NOMO-1 treated with DMSO at 0.1 percent for 48 hours (cell line): Measurements from ENCODE around the gene HOXD1.

ENCODE experiments used
- DNase-seq: peaks from one replicate; lab custom pipeline; 2025; ENCODE audit not compliant: unreplicated experiment; lab: John Stamatoyannopoulos, UW

Gene HOXD1

DNA sequence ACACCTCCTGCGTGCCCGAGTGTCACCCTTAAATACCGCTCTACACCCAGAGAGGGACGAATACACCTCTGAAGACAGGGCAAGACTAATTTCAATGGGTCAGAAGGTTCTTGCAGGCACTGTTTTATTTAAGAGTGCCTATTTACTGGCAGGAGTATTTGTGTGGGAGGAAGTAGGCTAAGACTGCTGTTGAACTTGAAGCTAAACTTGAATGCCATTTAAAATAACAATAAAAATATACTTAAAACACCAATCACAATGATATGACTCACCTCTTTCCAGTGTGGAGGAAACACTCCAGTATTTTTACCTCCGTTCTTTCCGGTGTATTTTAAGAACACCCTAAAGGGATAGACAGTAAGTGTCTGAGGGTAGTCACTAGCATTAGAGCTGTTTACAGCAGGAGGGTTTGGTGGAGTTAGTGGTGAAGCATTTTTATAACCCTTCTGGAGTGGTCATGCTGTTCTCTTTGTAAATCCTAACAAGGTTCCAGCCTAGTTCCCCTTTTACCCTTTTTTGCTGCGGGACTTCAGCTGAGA is 9.6 kb upstream of the HOXD1 start:
- DNase-seq: no peak

DNA sequence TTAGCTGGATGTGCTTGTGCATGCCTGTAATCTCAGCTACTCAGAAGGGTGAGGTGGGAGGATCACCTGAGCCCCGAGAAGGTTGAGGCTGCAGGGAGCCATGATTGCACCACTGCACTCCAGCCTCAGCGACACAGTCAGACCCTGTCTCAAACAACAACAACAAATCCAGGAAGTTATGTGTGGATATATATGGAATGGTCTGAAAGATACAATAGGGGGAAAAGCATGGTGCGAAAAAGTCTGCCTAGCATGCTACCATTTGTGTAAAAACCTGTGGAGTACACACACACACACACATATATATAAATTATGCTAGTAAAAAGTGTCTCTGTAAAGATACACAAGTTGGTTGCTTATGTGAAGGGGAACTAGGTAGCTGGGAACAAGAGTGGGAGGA is 6.9 kb upstream of the HOXD1 start:
- no peak for DNase-seq

DNA sequence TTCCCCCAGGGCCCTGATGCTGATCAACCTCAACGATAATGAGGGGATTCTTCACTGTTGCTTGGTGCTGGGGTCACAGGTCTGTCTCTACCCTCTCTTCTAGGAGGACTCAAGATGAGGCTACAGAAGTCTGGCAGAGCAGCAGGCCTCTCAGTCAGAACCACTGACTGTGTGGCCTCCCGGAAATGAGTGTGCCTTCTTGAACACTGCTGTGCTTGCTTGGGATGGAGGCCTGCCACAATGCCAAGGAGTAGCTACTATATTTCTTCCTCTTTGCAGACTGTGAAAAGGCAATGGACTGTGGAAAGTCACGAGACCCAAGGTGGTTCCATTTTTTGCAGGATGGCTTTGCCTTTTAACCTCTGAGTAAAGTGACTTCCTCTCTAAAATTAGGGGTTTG is 5.8 kb upstream of the HOXD1 start:
- DNase-seq: no peak

DNA sequence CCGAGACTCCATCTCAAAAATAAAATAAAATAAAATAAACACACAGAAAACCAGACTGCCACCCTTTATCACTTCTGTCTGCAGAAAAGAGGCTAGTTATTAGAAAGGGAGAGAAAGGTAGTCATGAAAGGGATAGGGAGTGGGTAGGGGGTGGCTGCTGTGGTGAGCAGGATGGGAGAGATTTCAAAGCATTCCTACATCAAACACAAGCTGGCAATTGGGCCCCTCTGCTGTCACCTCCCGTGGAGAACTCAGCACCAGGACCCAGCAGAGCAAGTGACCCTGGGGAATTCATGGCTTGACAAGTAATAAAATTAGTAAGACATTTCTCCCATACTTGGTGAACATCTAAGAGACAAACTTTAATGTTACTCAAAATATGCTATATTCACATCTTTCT is 3.7 kb upstream of the HOXD1 start:
- DNase-seq: no peak

DNA sequence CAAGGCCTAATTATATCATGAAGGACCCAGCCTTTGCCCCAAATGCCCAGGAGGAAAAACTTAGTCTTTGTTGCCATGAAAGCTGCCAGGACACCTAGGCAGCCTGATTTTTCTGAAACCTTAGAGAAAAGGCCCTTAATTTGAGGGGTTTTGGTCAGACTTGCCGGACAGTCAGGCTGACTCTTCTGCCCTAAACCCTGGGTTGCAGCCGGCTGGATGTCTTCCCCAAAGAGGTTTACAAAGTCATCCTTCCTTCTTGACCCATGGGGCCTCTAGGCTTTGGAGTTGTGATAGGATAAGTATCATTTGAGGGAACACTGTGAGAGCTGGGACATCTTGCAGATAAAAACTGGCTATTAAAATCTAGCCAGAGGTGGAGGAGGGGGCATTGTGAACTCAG is 2.4 kb upstream of the HOXD1 start:
- DNase-seq: no peak

DNA sequence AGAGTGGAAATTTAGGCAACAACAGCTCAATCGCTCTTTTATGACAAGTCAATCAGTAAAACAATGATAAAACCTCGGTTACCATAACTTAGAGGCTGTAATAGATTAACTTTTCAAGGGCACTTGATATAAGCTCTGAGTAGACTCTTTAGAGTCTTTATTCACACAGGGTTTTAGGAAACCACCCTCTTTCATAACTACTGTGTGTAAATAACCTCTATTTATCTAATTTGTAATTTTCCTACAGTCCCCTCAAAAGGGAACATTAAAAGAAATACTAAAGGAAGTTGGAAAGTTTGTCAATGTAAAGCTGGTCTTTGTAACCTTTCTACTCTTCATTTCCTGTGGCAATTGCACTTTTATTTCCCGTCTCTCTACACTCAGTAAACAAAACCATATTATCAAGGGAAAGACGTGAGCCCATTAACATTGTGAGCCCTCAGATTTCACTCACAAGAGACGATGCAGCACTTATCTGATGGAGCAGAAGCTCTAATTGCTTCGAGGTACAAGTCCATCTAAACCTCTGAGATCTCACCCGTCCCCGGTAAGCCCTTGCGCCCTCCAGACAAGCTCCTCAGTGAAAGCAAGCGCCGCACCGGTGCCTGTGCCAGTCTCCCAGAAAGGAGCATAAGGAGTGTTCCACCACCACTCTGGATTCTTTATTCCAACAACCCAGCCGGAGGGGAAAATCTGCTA is 1.1 kb upstream of the HOXD1 start:
- DNase-seq: no peak

DNA sequence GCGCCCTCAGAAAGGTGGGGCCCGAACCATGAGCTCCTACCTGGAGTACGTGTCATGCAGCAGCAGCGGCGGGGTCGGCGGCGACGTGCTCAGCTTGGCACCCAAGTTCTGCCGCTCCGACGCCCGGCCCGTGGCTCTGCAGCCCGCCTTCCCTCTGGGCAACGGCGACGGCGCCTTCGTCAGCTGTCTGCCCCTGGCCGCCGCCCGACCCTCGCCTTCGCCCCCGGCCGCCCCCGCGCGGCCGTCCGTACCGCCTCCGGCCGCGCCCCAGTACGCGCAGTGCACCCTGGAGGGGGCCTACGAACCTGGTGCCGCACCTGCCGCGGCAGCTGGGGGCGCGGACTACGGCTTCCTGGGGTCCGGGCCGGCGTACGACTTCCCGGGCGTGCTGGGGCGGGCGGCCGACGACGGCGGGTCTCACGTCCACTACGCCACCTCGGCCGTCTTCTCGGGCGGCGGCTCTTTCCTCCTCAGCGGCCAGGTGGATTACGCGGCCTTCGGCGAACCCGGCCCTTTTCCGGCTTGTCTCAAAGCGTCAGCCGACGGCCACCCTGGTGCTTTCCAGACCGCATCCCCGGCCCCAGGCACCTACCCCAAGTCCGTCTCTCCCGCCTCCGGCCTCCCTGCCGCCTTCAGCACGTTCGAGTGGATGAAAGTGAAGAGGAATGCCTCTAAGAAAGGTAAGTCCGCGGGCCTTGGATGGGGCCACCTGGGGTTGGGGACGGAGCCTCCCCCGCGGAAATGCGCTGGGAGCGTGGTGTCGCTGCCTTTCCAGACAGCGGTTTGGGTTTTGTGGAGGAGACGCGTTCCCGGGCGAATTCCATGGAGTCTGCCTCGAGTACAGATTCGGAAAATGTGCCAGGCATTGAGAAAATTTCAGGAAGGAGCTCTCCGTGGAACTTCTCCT is 559 bp downstream of the HOXD1 start:
- DNase-seq: no peak

DNA sequence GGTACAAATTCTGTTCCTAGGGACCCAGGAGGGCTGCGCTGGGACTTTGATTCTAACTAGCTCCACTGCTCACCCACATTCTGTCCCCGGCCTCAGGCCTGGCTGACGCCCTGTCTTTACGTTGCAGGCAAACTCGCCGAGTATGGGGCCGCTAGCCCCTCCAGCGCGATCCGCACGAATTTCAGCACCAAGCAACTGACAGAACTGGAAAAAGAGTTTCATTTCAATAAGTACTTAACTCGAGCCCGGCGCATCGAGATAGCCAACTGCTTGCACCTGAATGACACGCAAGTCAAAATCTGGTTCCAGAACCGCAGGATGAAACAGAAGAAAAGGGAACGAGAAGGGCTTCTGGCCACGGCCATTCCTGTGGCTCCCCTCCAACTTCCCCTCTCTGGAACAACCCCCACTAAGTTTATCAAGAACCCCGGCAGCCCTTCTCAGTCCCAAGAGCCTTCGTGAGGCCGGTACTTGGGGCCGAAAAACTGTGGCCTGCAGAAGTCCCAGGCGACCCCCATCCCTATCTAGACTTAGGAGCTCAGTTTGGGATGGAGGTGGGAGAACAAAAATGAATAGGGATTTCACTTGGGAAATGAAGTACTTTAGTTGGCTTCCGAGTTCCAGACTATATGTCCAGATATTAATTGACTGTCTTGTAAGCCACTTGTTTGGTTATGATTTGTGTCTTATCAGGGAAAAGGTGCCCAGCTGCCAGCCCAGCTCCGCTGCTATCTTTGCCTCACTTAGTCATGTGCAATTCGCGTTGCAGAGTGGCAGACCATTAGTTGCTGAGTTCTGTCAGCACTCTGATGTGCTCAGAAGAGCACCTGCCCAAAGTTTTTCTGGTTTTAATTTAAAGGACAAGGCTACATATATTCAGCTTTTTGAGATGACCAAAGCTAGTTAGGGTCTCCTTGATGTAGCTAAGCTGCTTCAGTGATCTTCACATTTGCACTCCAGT is 1.5 kb downstream of the HOXD1 start:
- DNase-seq: no peak

DNA sequence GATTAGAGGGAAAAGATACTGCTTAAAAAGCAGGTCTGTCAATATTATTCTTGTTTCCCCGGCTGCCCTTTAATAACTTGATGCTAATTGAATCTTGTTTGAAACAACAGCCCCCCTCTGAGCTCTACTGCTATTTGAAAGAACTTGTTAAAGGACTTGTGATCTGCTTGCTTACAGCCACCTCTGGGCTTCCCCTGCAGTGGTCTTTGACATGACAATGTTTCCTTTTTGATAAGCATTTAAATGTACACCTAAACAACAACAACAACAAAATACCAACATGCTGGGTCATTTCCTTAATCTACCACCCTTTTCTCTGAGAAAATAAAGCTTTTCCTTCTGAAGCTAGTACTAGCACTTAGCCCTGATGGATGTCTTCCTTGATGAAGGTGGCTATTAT is 3.9 kb downstream of the HOXD1 start:
- no peak for DNase-seq

DNA sequence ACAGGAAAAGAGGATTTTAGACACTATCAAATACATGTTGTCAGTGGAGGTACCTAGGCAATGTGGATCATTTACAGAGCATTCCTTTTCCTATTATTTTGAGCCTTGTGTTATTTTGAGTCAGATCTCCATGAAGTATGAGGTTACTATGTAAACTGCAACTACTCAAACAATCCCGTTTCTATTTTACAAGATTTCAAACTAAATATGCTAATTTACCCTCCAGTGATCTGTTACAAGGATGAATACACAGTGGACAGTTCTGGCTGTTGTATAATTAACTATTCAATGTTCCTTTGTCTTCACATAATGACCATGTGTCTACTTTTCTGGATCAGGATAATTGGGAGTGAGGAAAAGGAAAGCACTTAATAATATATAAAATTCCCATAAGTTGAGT is 4.6 kb downstream of the HOXD1 start:
- no peak for DNase-seq

DNA sequence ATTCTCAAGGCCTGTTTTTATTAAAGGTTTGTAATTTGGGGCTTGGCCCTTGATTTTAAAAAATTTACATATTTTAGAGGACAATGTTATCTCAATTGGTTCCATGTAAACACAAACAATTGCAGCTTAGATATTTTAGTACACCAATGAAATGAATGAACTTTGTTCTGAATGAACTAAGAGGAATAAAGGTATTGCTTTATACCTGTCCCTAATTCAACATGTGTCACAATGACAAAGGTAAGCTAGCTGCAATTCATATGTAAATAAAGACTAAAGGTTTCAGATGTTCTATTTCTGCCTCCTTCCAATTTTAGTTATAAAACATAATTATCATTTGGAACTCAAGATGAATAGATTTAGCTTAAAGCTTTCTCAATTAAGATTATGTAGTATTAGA is 11.4 kb downstream of the HOXD1 start:
- DNase-seq: no peak

DNA sequence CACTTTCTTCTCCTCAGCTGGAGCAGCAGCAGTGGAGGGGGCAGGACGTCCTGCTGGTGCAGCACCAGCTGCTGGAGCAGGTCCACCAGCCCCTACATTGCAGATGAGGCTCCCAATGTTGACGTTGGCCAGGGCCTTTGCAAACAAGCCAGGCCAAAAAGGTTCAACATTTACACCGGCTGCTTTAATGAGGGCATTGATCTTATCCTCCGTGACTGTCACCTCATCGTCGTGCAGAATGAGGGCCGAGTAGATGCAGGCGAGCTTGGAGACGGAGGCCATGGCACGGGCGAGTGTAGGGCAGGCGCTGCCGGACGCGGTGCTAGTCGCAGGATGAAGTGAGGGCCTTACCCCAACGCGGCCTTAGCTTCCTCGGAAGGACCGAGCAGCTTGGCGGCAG is 12.5 kb downstream of the HOXD1 start:
- no peak for DNase-seq

DNA sequence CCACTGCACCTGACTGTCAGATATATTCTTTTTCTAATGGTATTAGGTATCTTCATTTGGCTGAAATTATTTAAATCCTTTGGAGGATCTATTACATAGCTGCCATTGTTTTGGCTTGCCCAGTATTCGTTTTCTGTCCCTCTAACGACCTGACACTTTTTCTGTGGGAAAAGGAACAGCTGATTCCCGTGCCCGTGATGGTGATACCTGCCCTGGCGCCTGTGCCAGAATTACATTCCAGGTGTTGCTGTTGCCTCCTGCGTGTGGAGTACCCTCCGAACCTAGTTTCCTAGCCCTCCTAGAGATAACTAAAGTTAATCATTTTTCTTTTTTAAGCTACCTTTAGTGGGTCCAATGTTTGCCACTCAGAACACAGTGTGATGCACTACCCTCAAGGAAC is 14.0 kb downstream of the HOXD1 start:
- DNase-seq: no peak

DNA sequence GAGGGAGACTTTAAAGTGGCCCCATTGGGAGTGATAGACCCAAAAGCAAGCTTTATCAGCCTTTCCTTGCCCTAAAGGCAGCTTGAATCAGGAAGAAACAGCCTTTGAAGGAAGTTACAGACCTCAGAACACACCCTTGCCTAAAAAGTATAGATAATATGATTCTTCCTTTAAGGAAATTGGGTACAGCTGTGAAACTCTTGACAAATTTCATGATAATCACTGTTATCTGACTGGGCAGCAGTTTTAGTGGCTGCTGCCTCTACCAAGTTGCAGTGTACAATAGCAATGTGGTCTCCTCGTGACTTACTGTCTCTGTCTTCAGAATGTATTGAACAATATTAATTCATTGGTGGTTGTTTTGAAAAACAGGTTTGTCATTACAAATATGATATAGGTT is 16.7 kb downstream of the HOXD1 start:
- no peak for DNase-seq

DNA sequence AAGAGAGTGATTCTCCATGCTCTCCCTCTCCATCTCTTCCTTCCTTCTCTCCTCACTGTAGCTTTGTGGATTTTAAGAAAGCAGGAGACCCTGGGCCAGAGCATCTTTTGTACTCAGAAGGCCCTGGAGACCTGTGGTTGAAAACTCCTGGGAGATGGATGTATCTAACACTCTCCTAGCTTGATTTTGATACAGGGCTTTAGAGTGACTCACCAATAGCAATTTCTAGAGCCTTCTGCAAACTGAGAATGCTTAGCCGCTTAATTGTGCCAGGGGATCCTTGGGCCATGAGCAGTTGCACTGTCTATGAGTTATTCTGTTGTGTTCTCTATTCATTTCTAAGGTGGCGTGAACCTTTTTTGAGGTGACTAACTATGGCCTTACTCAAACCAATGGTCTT is 17.7 kb downstream of the HOXD1 start:
- DNase-seq: no peak

DNA sequence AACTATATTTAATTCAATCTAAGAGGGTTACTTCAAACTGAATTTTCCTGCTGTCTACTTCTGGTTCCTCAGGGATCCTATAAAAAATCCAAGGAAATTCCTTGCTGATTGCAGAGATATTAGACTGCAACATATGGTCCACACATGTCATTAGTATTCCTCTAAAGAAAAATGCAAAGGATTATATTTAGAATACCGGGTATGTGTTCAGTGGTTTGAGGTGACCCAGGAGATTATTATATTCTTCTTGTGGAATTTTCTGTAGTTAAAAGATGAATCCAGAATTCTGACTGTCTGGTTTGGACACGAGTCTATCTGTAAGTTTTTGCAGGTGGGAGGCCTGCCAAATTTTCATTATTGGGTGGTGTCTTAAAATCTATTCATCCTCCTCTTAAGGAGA is 18.2 kb downstream of the HOXD1 start:
- DNase-seq: no peak

DNA sequence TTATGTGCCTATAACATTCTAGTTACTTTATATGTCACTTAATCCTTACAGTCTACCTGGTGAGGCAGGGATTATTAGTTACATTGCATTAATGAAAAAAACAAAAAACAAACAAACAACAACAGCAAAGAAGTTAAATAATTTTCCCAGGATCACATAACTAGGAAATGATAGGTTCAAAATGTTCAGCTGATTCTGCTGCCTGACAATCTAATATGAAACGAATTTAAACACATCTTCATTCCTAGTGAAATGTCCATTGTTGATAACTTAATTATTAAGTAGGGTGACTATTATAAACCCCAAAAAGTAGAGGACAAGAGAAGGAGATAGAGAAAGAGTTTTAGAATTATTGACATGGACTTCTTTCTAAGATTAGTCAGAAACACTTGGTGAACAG is 22.6 kb downstream of the HOXD1 start:
- DNase-seq: no peak

DNA sequence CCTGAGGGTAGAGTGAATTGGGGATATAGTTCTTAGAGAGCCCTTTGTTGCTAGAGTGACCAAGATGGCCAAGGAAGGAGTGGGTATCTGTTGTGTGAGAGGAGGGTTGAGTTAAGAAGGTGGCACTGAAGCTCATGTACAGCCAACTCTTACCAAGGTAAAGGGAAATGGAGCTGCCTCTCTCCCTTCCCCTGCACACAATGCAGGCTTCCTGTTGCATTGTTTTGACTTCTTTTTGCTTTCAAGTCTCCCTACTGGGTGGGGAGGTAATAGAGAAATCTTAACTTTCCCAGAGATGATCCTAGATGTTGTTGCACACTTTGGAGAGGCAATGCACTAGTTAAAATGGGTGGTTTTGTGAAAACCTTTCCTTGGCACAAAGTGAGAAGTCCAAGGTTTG is 23.8 kb downstream of the HOXD1 start:
- no peak for DNase-seq

DNA sequence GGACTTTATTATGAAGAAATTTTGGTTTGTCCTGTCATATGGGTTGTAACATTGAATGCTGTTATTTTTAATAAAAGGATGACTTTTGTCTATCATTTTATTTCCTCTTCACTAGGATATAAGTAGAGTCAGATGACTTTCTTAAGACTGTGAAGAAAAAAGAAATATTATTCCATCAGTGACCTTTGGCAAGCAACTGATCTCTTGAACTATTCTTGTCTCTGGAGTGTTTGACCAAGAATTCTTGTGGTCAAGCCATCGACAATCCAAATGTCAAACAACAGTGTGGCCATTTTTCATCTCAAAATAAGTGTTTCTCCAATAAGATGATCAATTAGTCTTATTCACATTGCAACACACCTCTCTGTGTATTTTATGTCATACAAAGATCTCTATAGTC is 24.9 kb downstream of the HOXD1 start:
- no peak for DNase-seq

DNA sequence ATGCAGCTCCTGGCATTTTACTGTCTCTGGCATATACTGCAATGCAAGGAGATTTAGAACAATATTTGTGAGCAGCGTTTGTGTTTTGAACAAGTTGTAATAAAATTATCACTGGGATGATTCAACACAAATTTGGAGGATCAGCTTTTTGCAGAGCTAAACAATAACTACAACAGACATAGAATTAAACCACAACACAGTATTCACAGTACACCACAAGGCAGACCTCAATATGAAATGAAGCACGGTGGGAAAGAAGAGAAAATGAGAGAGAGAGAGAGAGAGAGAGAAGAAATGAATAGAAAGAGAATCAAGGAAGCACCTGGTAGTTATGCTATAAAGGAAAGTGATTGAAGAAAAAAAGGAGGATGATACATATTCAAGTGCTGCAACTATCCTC is 39.4 kb downstream of the HOXD1 start:
- no peak for DNase-seq

DNA sequence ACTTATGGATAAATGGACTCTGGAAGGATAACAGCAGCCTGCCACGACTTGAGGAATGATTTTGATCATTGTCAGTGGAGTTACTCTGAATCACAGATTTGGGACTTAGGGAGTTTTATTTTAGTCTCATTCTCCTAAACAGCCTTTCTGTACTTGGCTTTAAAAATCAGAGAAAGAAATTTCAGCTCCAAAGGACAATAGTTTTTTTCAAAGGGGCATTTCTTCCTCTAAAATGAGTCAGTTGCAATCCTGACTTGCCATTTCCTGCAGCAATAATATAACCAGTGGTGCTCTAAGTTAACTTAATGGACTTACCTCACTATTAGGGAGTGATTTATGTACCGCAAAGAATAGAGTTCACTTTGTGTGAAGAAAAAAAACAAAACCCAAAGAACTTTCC is 45.7 kb downstream of the HOXD1 start:
- no peak for DNase-seq
